GM13977 (cell line): Measurements from ENCODE around the gene LRIT1.

ENCODE experiments used
- DNase-seq: peaks from one replicate; pipeline ENCODE4 v3.0.0; 2012; ENCODE audit warnings: low spot score
- in situ Hi-C: fragments of 300-500 bp; cut with MboI; formaldehyde crosslinking; loops from one replicate; pipeline ENCODE4 v1.12.0; 2022; ENCODE audit warnings: low sequenced_read_pairs, low pct_unique_long_range_greater_than_20kb, mixed read lengths, inconsistent platforms; ENCODE audit not compliant: unreplicated experiment
- TF ChIP-seq, protein P1 (sequence below): IDR thresholded peaks from 2 replicates; pipeline ENCODE4 v1.5.1; 2012; ENCODE audit warnings: mild to moderate bottlenecking, control low read depth; ENCODE audit not compliant: insufficient read depth; ENCODE audit errors: extremely low read depth, missing control alignments

LRIT1 gene

DNA sequence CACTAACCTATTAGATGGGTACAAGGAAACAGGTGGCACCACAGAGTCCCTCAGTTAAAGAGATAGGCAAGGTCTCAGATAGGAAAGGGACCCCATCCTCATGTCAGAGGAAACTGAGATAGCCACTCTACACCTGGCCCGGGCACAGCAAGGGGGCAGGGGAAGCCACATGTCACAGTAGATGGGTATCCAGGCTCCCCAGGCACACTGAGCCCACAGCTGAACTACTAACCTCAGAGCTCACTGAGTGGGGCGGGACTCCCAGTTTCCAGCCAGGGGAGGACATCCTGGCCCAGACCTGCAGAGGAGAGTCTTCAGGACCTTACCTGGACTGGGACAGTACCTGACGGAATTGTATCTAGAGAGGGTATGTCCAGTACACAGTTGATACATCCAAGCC is 50.7 kb downstream of the LRIT1 start:
- DNase-seq, result no peak
- TF ChIP-seq, protein P1, sequence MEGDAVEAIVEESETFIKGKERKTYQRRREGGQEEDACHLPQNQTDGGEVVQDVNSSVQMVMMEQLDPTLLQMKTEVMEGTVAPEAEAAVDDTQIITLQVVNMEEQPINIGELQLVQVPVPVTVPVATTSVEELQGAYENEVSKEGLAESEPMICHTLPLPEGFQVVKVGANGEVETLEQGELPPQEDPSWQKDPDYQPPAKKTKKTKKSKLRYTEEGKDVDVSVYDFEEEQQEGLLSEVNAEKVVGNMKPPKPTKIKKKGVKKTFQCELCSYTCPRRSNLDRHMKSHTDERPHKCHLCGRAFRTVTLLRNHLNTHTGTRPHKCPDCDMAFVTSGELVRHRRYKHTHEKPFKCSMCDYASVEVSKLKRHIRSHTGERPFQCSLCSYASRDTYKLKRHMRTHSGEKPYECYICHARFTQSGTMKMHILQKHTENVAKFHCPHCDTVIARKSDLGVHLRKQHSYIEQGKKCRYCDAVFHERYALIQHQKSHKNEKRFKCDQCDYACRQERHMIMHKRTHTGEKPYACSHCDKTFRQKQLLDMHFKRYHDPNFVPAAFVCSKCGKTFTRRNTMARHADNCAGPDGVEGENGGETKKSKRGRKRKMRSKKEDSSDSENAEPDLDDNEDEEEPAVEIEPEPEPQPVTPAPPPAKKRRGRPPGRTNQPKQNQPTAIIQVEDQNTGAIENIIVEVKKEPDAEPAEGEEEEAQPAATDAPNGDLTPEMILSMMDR, result no peak
- in situ Hi-C loops, result no loop called here

DNA sequence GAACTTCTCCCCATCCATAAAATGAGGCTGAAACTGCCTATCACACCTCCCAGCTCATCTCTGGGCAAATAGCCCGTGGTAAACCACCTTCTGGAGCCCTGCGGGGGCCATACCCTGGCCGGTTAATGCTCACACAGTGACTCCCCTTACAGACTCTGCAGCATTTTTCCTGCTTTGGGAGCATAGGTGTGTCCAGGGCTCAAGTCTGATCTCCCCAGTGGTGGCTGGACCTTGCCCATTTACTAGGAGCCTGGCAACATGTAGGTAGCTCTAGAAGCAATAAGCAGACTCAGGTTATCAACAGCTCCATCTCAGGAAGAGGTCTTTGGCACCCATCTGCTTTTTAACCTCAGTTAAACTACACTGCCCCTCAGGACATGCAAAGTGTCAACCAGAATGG is 52.5 kb downstream of the LRIT1 start:
- DNase-seq, result no peak
- in situ Hi-C loops, result no loop called here
- TF ChIP-seq, protein P1, result no peak

DNA sequence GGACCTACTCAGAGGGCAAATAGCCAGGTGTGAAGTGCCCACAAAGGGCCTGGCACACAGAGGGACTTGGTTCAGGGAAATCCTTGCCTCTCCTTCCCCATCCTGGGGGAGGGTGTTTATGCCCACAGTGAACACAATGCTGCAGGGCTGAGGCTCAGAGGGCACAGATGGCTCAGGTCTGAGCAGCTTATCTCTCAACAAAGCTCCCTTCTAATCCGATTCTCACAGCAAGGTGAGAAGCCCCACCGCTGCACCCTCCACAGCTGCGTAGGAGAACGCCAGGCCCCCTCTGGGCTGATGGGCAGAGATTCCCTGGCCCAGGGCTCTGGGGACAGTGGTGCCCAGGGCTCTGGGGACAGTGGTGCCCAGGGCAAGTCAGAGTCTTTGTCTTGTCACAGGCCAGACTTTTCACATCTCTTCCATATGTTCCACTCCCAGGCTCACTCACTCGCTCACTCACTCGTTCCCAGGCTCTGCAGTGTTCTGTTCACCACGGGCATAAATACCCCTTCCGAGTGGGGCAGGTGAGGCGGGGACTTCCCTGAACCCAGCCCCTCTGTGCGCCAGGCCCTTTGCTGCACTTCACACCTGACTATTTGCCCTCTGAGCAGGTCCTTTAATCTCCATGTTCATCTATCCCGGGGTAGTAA is 55.7 kb downstream of the LRIT1 start:
- TF ChIP-seq, protein P1, result no peak
- no peak for DNase-seq
- in situ Hi-C loops, result no loop called here

DNA sequence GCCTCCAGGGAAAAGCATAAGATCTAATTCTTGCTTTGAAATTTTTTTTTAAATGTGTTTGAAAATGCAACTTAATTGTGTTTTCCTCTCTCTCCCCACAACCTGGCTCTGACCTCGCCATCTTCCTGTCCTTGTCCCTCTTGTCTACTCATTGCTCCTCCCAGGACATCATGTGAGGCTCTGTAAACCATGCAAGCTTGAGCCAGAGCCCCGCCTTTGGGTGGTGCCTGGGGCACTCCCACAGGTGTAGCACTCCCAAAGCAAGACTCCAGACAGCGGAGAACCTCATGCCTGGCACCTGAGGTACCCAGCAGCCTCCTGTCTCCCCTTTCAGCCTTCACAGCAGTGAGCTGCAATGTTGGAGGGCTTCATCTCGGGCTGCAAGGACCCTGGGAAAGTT is 56.8 kb downstream of the LRIT1 start:
- DNase-seq, result no peak
- TF ChIP-seq, protein P1, result no peak
- in situ Hi-C loops, result no loop called here

DNA sequence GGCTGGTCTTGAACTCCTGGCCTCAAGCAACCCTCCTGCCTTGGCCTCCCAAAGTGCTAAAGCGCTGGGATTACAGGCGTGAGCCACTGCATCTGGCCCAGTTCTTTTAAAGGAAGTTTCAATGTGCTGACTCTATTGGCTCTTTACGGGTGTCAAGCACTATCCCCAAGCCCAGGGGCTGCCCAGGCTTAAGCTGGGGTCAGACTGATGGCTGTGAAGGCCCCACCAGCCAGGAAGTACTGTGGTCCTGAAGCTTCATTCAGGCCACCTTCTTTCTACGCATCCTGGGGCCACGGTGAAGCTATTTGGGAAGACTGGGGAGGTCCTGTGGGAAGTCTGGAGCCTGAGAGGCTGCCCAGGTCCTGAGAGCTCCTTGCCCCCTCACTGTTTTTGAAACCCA is 59.7 kb downstream of the LRIT1 start:
- no peak for DNase-seq
- in situ Hi-C loops, result no loop called here
- TF ChIP-seq, protein P1, result no peak
